DND-41 (cell line): ENCODE data around the gene RNF181.

Experiments
- EZH2 ChIP-seq: IDR thresholded peaks from 3 replicates; pipeline ENCODE4 v1.6.1; 2012; ENCODE audit warnings: borderline replicate concordance, low read depth, mild to moderate bottlenecking, moderate library complexity, low read length, inconsistent platforms; ENCODE audit not compliant: severe bottlenecking
- TF ChIP-seq, protein P1 (sequence below): IDR thresholded peaks from 2 replicates; pipeline ENCODE4 v1.5.1; 2012; ENCODE audit warnings: borderline replicate concordance, low read length, moderate library complexity, mild to moderate bottlenecking; ENCODE audit not compliant: poor library complexity, severe bottlenecking; ENCODE audit errors: extremely low read depth

DNA sequence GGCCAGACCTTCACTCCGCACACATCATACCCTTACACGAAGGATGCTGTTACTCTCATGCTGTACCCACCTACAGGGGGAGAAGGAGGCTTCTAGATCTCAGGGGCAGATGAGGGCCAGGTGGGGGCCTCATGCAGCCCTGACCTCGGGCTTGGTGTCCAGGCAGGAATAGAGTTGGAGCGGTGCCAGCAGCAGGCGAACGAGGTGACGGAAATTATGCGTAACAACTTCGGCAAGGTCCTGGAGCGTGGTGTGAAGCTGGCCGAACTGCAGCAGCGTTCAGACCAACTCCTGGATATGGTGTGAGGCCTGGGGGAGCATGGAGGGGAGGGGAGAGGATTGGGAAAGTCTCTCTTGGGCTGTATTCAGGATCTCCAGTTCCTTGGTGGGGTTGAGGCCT is 4.0 kb upstream of the RNF181 start:
- TF ChIP-seq, protein P1, sequence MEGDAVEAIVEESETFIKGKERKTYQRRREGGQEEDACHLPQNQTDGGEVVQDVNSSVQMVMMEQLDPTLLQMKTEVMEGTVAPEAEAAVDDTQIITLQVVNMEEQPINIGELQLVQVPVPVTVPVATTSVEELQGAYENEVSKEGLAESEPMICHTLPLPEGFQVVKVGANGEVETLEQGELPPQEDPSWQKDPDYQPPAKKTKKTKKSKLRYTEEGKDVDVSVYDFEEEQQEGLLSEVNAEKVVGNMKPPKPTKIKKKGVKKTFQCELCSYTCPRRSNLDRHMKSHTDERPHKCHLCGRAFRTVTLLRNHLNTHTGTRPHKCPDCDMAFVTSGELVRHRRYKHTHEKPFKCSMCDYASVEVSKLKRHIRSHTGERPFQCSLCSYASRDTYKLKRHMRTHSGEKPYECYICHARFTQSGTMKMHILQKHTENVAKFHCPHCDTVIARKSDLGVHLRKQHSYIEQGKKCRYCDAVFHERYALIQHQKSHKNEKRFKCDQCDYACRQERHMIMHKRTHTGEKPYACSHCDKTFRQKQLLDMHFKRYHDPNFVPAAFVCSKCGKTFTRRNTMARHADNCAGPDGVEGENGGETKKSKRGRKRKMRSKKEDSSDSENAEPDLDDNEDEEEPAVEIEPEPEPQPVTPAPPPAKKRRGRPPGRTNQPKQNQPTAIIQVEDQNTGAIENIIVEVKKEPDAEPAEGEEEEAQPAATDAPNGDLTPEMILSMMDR = no peak
- TF ChIP-seq EZH2 = no peak
